Measurements from ENCODE around the gene NTF4.
"Not testable (repeated sequence)": the region's sequence is repeated elsewhere in the genome, so short reads cannot be mapped to it uniquely, and the experiment has no call there.

Gene NTF4

GRCh38 chr19:49056902-49057596 lies 7.6 kb downstream of the NTF4 start:
- DNase-seq (ENCODE audit: low spot score): not testable (repeated sequence)

GRCh38 chr19:49056101-49056901 lies 8.3 kb downstream of the NTF4 start:
- peak; percentile 82 for DNase-seq (ENCODE audit: low spot score)

GRCh38 chr19:49050376-49051033 lies 14.1 kb downstream of the NTF4 start:
- not testable (repeated sequence) for DNase-seq (ENCODE audit: low spot score)

GRCh38 chr19:49049834-49050233 lies 14.8 kb downstream of the NTF4 start:
- not testable (repeated sequence) for DNase-seq (ENCODE audit: low spot score)

GRCh38 chr19:49049011-49049410 lies 15.6 kb downstream of the NTF4 start, which contains the start of gene CGB8:
CGB8 (minus strand) TSS chr19:49049111; CDS start chr19:49048739, 372 bp downstream.
- DNase-seq (ENCODE audit: low spot score): not testable (repeated sequence)

GRCh38 chr19:49043548-49043947 lies 21.1 kb downstream of the NTF4 start, which contains the start of gene CGB5:
CGB5 (plus strand) TSS chr19:49043848; CDS start chr19:49044210, 362 bp downstream.
- not testable (repeated sequence) for DNase-seq (ENCODE audit: low spot score)

GRCh38 chr19:49042666-49043065 lies 22.0 kb downstream of the NTF4 start:
- DNase-seq (ENCODE audit: low spot score): not testable (repeated sequence)

- DNase-seq (ENCODE audit: low spot score): no peak
Measured at GRCh38 chr19:49042177-49042576, 22.4 kb downstream of the NTF4 start.

GRCh38 chr19:49039736-49040135 lies 24.9 kb downstream of the NTF4 start:
- not testable (repeated sequence) for DNase-seq (ENCODE audit: low spot score)

GRCh38 chr19:49038557-49039276 lies 25.9 kb downstream of the NTF4 start:
- not testable (repeated sequence) for DNase-seq (ENCODE audit: low spot score)

- not testable (repeated sequence) for DNase-seq (ENCODE audit: low spot score)
Measured at GRCh38 chr19:49038111-49038510, 26.5 kb downstream of the NTF4 start.

- DNase-seq (ENCODE audit: low spot score): peak; percentile 56
Measured at GRCh38 chr19:49036815-49037214, 27.8 kb downstream of the NTF4 start, which contains the start of gene CGB1. CGB1 (minus strand) TSS chr19:49036895; CDS start chr19:49036711, 184 bp downstream.

GRCh38 chr19:49031642-49032301 lies 32.8 kb downstream of the NTF4 start, which contains the start of gene CGB2:
CGB2 (plus strand) TSS chr19:49031890; CDS start chr19:49032096, 206 bp downstream.
- DNase-seq (ENCODE audit: low spot score): not testable (repeated sequence)

- DNase-seq (ENCODE audit: low spot score): not testable (repeated sequence)
Measured at GRCh38 chr19:49030323-49030722, 34.3 kb downstream of the NTF4 start.

GRCh38 chr19:49029749-49030148 lies 34.9 kb downstream of the NTF4 start:
- not testable (repeated sequence) for DNase-seq (ENCODE audit: low spot score)

GRCh38 chr19:49028686-49029085 lies 35.9 kb downstream of the NTF4 start:
- DNase-seq (ENCODE audit: low spot score): not testable (repeated sequence)

GRCh38 chr19:49025599-49025998 lies 39.0 kb downstream of the NTF4 start:
- DNase-seq (ENCODE audit: low spot score): not testable (repeated sequence)

- not testable (repeated sequence) for DNase-seq (ENCODE audit: low spot score)
Measured at GRCh38 chr19:49025088-49025487, 39.5 kb downstream of the NTF4 start.

GRCh38 chr19:49024233-49024632 lies 40.4 kb downstream of the NTF4 start, which contains the start of gene CGB3:
CGB3 (minus strand) TSS chr19:49024333; CDS start chr19:49023971, 362 bp downstream.
- DNase-seq (ENCODE audit: low spot score): not testable (repeated sequence)

- no peak for DNase-seq (ENCODE audit: low spot score)
Measured at GRCh38 chr19:49022116-49022515, 42.5 kb downstream of the NTF4 start.

Data from ecto neural progenitor cell (in vitro differentiated cells).